ENCODE results near the gene SNRPA.

Gene SNRPA

DNA sequence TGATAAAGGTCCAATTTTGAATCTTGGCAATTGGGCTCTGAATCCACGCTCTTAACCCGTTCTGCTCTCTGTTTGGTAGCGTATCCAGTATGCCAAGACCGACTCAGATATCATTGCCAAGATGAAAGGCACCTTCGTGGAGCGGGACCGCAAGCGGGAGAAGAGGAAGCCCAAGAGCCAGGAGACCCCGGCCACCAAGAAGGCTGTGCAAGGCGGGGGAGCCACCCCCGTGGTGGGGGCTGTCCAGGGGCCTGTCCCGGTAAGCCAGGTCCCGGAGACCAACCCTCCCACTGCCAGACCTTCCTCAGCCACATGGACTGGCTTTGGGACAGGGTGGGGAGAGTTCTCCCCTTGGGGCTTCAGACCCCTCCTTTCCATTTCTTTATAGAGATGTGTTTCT is 8.3 kb downstream of the SNRPA start:
- TF ChIP-seq TCF12 (IDR thresholded peaks at IDR 0.05; ENCODE audit: low read depth) (no peak), RAD21 (IDR thresholded peaks at IDR 0.05; ENCODE audit: low read depth) (no peak), MAX (IDR thresholded peaks at IDR 0.05) (no peak), EGR1 (IDR thresholded peaks at IDR 0.05) (no peak), FOXM1 (IDR thresholded peaks at IDR 0.05; ENCODE audit: borderline replicate concordance, low read depth) (no peak), ZBTB7A (IDR thresholded peaks at IDR 0.05; ENCODE audit: low read depth) (no peak), EP300 (IDR thresholded peaks at IDR 0.05; ENCODE audit: borderline replicate concordance) (no peak), TEAD4 (IDR thresholded peaks at IDR 0.05) (no peak), CREB1 (IDR thresholded peaks at IDR 0.05; ENCODE audit: low read depth) (no peak), TAF1 (IDR thresholded peaks at IDR 0.05; ENCODE audit: low read depth) (no peak), YY1 (IDR thresholded peaks at IDR 0.05; ENCODE audit: low read depth) (no peak), NFIC (IDR thresholded peaks at IDR 0.05) (no peak), CEBPB (IDR thresholded peaks at IDR 0.05) (no peak), REST (IDR thresholded peaks at IDR 0.05; ENCODE audit: low read depth) (no peak)
- TF ChIP-seq, protein P1, sequence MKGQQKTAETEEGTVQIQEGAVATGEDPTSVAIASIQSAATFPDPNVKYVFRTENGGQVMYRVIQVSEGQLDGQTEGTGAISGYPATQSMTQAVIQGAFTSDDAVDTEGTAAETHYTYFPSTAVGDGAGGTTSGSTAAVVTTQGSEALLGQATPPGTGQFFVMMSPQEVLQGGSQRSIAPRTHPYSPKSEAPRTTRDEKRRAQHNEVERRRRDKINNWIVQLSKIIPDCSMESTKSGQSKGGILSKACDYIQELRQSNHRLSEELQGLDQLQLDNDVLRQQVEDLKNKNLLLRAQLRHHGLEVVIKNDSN (IDR thresholded peaks at IDR 0.05): no peak

DNA sequence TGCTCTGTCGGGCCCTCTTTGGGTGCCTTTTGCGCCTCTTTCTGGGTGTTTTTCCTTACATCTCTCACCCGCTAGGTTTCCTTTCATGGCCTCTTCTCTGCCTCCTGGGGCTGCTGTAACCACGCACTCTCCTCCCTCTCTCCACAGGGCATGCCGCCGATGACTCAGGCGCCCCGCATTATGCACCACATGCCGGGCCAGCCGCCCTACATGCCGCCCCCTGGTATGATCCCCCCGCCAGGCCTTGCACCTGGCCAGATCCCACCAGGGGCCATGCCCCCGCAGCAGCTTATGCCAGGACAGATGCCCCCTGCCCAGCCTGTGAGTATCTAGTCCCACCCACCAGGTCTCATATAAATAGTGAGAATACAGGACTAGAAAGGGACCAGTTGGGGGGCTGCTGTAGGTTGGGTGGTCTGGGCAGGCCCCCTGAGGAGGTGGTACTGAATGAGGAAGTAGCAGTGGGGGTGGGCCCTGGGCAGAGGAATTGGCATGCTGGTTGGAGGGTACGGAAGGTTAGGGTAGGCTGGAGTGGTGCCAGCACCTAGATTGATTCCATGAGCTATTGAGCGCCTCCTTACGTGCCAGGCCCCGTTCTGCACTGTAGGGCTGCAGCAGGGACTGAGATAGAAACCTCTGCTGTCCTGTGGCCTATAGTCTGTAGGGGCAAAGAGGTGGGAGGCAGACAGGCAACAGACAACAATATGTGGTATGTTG is 11.9 kb downstream of the SNRPA start:
- TF ChIP-seq TEAD4 (IDR thresholded peaks at IDR 0.05) (no peak), MAX (IDR thresholded peaks at IDR 0.05) (no peak), EP300 (IDR thresholded peaks at IDR 0.05; ENCODE audit: borderline replicate concordance) (no peak), NFIC (IDR thresholded peaks at IDR 0.05) (no peak), FOXM1 (IDR thresholded peaks at IDR 0.05; ENCODE audit: borderline replicate concordance, low read depth) (no peak), TAF1 (IDR thresholded peaks at IDR 0.05; ENCODE audit: low read depth) (no peak)

GRCh38 chr19:40763526-40763925 is 12.5 kb downstream of the SNRPA start:
- TF ChIP-seq YY1 (IDR thresholded peaks at IDR 0.05; ENCODE audit: low read depth): no peak
- TF ChIP-seq ZBTB7A (IDR thresholded peaks at IDR 0.05; ENCODE audit: low read depth): no peak
- no peak for TF ChIP-seq FOXM1 (IDR thresholded peaks at IDR 0.05; ENCODE audit: borderline replicate concordance, low read depth)
- TF ChIP-seq, protein P1 (IDR thresholded peaks at IDR 0.05): no peak
- no peak for TF ChIP-seq MAX (IDR thresholded peaks at IDR 0.05)
- TF ChIP-seq EGR1 (IDR thresholded peaks at IDR 0.05): no peak
- TF ChIP-seq RAD21 (IDR thresholded peaks at IDR 0.05; ENCODE audit: low read depth): no peak
- no peak for TF ChIP-seq NFIC (IDR thresholded peaks at IDR 0.05)
- no peak for TF ChIP-seq CEBPB (IDR thresholded peaks at IDR 0.05)
- TF ChIP-seq TEAD4 (IDR thresholded peaks at IDR 0.05): no peak
- no peak for TF ChIP-seq REST (IDR thresholded peaks at IDR 0.05; ENCODE audit: low read depth)
- TF ChIP-seq EP300 (IDR thresholded peaks at IDR 0.05; ENCODE audit: borderline replicate concordance): no peak
- no peak for TF ChIP-seq TCF12 (IDR thresholded peaks at IDR 0.05; ENCODE audit: low read depth)
- no peak for TF ChIP-seq TAF1 (IDR thresholded peaks at IDR 0.05; ENCODE audit: low read depth)
- TF ChIP-seq CREB1 (IDR thresholded peaks at IDR 0.05; ENCODE audit: low read depth): no peak

GRCh38 chr19:40763963-40764362 is 13.0 kb downstream of the SNRPA start:
- TF ChIP-seq REST (IDR thresholded peaks at IDR 0.05; ENCODE audit: low read depth): no peak
- TF ChIP-seq YY1 (IDR thresholded peaks at IDR 0.05; ENCODE audit: low read depth): no peak
- TF ChIP-seq TAF1 (IDR thresholded peaks at IDR 0.05; ENCODE audit: low read depth): no peak
- TF ChIP-seq FOXM1 (IDR thresholded peaks at IDR 0.05; ENCODE audit: borderline replicate concordance, low read depth): no peak
- TF ChIP-seq, protein P1 (IDR thresholded peaks at IDR 0.05): no peak
- no peak for TF ChIP-seq NFIC (IDR thresholded peaks at IDR 0.05)
- TF ChIP-seq CEBPB (IDR thresholded peaks at IDR 0.05): no peak

Data from Ishikawa (cell line).